GM19438 (cell line): Measurements from ENCODE around the gene ETF1.
A peak's percentile ranks its signal among the peaks of the same experiment; 100 is the strongest.

ENCODE experiments used
- ATAC-seq: cut with Tn5 transposase; IDR thresholded peaks from one replicate; pipeline ENCODE4 v1.9.1; 2021; ENCODE audit warnings: low read depth; ENCODE audit not compliant: unreplicated experiment

The ETF1 gene

GRCh38 chr5:138564242-138564641 is 21.2 kb upstream of the ETF1 start:
- no peak for ATAC-seq

- ATAC-seq: no peak
Observed at GRCh38 chr5:138563340-138564118, 20.5 kb upstream of the ETF1 start.

DNA sequence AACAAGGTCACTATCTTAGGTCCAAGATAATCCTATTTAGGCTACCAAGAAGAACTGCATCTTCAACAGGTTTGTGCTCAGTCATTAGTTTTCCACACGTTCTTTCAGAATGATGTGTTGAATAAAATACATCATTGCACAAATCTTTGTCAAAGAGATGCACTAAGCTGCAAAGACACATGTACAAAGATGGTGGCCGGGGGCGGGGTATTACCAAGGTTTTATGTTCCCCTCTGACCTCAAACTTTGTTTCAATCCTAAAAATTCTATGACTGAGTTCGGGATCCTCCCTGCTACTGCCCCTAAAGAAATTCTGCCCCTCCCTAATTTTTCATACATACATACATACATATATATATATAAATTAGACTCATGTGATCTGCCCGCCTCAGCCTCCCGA is 17.9 kb upstream of the ETF1 start:
- ATAC-seq: no peak

DNA sequence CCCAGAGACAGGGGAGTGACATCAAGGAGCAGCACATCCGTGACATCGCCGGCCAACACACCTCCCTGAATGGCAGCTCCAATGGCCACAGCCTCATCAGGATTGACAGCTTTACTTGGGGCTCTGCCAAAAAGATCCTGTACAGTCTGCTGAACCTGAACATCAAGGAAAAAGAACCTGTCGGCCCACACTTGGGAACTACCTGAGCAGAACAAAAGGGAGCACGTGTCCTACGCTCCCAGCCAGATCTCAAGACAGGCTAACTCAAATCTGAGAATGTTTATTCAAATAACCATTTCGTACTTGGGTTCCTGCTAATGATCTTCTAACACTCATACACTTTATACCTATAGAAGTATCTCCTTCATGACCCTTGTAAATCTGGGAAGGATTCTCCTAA is 16.9 kb upstream of the ETF1 start:
- no peak for ATAC-seq

DNA sequence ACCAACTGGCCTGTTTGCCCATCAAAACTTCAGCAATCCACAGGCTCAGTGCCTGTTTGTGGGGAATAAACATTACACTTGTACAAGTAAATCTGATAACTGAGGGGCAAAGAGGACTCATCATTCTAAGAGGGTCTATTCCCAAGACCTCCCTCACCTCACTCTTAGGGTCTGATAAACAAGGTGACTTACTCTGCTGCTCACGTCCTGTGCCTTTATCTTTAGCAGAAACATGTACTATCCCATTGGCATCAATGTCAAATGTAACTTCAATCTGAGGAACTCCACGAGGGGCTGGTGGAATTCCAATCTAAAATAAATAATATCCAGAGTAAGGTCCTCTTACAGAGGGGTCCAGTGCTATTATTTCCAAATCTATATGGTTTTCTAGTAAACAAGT is 14.6 kb upstream of the ETF1 start:
- ATAC-seq: no peak

DNA sequence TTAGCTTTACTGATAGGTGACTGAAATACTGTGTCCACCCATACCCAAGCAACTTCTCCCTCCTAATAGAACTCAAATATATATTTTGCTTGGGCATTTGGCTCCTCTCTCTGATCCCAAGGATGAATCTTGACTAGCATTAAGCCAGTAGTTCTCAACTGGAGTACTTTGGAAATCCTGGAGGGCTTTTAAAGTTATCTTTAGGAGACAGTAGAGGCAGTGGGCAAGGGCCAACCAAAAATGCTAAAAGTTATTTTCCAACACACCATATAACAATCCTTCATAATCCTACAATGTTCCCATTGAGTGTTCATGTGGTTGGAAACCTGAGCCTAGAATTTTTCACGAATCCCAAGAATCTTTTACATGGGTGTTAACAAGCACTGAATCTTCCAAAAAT is 11.1 kb upstream of the ETF1 start:
- no peak for ATAC-seq

DNA sequence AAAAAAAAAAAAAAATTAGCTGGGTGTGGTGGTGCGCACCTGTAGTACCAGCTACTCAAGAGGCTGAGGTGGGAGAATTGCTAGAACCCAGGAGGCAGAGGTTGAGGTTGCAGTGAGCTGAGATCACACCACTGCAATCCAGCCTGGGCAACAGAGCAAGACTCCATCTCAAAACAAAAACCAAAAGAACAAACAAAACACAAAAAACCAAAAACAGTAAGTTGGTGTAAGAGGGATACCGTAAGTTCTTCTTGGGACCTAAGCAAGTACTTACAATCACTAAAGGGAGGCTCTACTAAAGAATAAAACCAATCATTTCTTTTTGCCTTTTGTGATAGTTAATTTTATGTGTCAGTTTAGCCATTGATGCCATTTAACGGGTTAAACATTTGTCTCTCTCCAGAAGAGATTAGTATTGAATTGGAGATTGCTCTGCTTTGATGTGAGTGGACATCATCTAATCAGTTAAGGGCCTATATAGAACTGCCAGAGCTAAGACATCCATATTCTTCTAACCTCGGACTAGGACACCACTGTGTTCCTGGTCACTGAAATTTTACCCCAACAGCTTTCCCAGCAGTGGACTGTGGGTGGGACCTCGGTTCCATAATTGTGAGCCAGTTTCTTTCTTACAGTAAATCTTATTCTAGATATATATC is 10.5 kb upstream of the ETF1 start:
- ATAC-seq: no peak

- ATAC-seq: no peak
Observed at GRCh38 chr5:138552657-138553056, 9.6 kb upstream of the ETF1 start.

DNA sequence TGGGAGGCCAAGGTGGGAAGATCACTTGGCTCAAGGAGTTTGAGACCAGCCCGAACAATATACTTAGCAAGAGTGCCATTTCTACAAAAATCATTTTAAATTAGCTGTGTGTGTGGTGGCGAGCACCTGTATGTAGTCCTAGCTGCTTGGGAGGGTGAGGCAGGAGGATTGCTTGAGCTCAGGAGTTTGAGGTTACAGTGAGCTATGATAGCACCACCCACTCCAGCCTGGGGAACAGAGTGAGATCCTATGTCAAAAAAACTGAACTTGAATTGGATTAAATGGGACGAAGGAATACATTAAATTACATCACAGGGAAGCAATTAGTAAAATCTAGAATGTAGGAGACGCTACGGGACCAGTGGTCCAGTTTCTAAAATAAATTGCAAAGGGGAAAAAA is 6.4 kb upstream of the ETF1 start:
- no peak for ATAC-seq

GRCh38 chr5:138545919-138546562 is 3.0 kb upstream of the ETF1 start:
- no peak for ATAC-seq

DNA sequence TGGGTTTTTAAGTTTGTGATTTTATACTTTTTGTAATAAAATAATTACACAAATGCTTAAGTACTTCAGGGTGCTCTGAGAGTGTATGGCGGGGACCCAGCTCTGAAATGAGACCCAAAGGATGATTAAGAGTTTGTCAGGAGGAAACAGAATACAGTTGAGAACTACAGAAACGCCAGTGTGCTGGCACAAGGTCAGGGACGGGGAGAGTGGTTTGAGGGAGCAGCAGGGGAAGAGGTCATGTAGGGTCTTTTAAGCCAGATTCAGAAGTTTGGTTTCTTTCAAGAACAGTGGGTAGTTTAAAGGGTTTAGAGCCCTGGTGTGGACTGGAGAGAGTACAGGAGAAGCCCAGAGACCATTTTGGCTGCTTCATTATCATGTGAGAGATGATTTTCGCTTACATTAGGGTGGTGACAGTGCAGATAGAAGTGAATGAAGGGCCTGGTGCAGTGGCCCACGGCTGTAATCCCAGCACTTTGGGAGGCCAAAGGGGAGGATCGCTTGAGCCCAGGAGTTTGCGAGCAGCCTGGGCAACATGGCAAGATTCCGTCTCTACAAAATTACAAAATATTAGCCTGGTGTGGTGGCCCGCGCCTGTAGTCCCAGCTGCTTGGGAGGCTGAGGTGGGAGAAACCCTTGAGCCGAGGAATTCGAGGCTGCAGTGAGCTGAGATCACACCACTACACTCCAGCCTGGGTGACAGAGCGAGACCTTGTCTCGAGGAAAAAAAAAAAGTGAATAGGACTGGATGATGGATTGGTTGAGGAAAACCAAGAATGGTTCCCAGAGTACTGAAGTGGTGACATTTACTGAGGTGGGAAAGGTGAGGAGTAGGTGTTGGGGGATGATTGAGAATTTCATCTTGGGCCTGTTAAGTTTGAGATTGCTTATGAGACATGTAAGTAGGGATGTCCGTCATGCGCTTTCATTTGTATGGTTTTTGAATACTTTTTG is 1.4 kb upstream of the ETF1 start:
- no peak for ATAC-seq

DNA sequence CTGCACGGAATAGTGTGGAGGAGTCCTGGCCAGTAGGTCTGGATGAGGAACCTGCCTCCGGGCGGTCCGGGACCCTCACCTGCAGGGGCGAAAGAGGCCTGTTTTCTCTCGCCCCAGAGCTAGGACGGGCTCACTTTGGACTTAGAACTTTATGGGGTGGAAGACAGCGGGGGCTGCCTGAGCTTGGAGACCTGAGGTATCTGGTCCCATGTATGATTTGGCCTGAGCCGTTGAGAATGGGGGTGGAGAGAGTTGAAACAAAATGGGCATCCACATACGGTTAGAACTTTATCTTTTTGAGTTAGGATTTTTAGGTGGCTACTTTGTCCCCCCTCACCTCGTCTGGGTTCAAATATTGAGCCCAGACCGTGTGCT is 681 bp upstream of the ETF1 start:
- ATAC-seq: peak; percentile 35

DNA sequence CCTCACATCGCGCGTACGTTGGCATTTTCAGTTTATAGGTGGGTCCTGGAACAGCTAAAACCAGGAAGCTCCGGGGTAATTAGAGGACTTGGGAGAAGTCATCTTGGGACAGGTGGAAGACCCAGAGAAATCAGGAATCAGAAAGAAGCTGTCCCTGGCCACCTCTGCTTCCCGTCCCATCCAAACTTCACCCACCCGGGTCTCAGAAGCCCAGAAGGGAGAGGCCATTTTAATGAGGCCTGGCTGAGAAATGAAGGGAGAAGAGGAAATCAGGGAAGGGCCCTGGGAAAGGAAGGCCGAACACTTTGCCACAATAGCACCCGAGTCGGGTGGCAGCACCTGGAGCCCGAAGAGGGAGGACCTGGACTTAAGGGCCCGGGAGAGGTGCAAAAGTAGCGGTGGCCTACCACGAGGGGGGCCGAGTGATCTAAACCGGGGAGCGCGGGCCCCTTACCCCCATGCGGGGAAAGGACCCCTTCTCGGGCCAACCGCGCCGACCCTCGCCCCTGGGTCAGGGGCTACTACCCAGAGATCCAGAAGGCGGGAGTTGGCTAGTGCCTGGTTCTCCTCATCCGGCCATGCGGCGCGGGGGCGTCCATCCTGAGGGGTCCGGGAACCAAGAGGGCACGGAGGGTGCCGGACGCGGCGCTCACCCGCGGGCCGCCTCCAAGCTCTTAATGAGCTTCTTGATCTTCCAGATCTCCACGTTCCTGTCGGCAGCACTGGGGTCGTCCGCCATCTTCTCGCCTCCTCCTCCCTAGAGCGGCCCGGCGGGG is 668 bp downstream of the ETF1 start:
- ATAC-seq: no peak

GRCh38 chr5:138541511-138542179 is 1.4 kb downstream of the ETF1 start:
- ATAC-seq: no peak

DNA sequence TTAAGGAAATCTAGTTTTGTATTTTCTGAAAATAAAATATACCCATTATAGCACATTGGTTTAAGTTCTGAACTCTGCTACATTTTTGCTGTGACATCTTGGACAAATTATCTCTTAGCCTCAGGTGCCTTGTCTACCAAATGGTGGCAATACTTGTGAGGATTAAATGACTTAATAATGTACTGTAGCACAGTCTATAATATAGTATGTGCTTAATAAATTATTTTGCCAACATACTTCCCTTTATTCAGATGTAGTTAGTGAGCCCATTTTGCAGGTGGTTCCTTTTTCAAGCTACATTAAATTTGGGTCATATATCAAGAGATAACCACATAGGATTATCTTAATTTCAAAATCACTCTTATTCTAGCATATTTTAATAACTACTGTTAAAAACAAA is 3.2 kb downstream of the ETF1 start:
- no peak for ATAC-seq

DNA sequence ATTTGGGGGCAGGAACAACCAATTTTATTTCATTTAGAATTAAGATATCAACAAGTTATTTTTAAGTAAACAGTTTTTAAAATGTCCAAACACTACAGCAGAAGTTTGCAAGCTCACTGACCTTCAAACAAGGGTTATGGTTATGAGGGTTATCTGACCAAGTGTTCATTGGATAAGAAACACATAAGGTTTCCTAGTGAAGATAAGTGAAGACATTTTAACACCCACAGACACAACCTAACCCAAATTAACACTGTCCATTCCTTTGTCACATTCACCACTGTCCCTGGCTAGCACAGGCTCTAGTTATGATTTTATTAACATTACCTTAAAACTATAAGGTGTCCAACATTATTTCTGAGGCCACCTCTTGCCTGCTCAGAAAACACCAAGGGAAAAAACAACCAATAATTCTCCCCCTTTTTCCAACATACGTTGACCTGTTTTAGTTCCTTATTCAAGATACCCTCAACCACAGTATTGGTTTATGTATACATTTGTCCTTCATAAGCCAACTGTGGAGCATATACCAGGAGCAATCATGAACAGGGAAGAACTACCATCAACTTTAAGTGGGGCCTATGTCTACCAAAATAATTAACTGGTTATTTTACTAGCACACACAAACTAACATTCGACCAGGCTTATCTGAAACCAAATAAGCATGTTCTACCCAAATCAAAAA is 4.0 kb downstream of the ETF1 start:
- no peak for ATAC-seq

GRCh38 chr5:138536665-138537315 is 6.2 kb downstream of the ETF1 start:
- ATAC-seq: no peak

GRCh38 chr5:138536215-138536614 is 6.8 kb downstream of the ETF1 start:
- no peak for ATAC-seq
